Left hindlimb (tissue), 1 donor: ENCODE results near the gene SMIM38.
A peak's percentile ranks its signal among the peaks of the same experiment; 100 is the strongest.
"Not testable (repeated sequence)": the region's sequence is repeated elsewhere in the genome, so short reads cannot be mapped to it uniquely, and the experiment has no call there.

ENCODE experiments used
- DNase-seq: peaks from one replicate; pipeline ENCODE4 v3.0.0-alpha.2; 2018

Gene SMIM38

GRCh38 chr11:69141742-69142141 lies 14.0 kb upstream of the SMIM38 start:
- DNase-seq: no peak

DNA sequence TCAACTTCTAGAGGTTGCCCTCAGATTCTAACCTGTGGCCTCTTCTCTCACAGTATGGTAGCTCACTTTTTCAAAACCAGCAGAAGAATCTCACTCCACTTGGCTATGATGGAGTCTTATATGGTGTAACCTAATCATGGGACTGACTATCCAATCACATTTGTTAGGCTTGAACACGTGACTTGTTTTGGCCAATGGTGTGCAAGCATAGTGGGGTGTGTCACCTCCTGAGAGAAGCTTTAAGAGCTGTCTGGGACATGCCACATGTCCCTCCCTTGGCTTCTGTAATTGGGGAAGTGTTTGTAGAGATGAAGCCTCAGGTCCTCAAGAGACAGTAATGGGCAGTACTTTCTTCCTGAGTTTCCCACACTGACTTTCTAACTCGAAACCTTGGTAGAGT lies 12.8 kb upstream of the SMIM38 start:
- DNase-seq: no peak

DNA sequence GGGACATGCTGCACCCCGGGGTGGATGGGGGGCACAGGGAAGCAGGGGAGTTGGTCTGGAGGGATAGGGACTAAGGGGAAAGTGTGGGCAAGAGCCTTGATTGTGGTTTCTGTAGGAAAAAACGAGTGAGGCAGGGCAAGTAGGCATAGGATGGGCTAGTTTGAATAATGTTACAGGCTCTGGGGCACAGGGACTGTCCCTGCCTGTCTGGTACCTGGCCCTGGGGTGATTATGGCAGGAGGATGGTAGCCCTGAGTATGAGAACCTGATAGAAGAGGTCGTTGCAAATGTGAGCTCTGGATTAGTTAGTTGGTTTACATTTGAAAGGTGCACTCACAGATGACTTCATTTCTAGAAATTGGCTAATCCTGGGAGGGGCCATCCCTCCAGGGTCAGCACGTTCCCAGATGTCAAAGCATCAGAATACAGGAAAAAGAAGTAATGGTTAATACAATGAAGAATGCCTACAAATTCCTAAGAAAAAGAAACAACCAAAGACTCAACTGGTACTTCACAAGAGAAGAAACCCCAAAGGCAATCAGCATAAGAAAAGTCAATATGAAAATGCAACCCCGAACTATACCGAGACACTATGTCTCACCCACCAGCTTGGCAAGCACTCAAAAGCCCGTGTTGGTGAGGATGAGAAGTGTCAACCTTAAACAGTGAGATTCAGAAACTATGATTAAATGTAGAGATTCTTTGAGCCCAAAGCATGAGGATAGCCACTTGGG lies 11.3 kb upstream of the SMIM38 start:
- DNase-seq: no peak

GRCh38 chr11:69145050-69145380 lies 10.7 kb upstream of the SMIM38 start:
- no peak for DNase-seq

GRCh38 chr11:69148377-69148762 lies 7.4 kb upstream of the SMIM38 start:
- no peak for DNase-seq

DNA sequence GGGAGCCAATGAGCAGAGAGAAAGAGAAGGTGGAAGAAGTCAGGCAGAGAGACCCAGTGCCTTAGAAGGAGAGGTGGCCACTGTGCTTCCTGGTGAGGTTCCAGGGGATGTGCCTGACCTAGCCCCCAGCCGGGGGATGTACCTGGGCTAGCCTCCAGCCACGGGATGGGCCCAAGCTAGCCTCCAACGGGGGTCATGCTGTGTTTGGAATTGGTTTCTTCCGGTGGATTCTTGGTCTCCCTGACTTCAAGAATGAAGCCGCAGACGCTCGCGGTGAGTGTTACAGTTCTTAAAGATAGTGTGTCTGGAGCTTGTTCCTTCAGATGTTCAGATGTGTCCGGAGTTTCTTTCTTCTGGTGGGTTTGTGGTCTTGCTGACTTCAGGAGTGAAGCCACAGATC lies 6.9 kb upstream of the SMIM38 start:
- DNase-seq: no peak

DNA sequence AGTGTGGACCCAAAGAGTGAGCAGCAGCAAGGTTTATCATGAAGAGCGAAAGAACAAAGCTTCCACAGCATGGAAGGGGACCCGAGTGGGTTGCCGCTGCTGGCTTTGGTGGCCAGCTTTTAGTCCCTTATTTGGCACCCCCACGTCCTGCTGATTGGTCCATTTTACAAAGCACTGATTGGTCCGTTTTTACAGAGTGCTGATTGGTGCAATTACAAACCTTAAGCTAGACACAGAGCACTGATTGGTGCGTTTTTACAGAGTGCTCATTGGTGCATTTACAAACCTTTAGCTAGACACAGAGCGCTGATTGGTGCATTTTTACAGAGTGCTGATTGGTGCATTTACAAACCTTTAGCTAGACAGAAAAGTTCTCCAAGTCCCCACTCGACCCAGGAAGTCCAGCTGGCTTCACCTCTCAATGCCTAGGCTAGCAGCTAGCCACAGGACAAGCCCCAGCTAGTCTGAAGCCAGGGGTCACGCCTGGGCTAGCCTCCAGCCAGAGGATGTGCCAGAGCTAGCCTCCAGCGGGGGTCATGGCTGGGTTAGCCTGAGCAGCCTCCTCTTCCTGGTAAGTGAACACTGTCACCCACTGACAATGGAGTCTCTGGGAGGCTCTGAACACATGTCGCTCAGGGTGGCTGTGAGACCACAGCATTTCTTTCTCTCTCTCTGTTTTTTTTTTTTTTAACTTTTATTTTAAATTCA lies 6.2 kb upstream of the SMIM38 start:
- DNase-seq: not testable (repeated sequence)

- DNase-seq: no peak
These were observed 5.6 kb upstream of the SMIM38 start for GRCh38 chr11:69150175-69150574.

GRCh38 chr11:69151836-69152235 lies 3.9 kb upstream of the SMIM38 start:
- DNase-seq: no peak

GRCh38 chr11:69152733-69153421 lies 2.9 kb upstream of the SMIM38 start:
- no peak for DNase-seq

DNA sequence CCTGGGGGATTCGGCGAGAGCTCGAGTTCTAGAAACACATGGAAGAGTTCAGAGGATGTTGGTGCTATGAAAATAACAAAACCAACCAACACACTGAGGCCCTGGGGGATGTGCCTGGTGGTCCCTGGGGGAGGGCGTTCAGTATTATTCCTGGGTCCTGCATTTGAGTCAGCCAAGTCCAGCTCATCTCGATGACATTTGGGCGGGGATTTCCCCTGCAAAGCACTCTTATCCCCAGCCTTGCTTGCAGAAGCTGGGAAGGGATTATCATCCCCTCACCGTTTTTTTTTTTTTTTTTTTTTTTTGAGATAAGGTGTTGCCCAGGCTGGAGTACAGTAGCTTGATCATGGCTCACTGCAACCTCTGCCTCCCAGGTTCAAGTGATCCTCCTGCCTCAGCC lies 2.1 kb upstream of the SMIM38 start:
- no peak for DNase-seq

GRCh38 chr11:69154211-69154913 lies 1.4 kb upstream of the SMIM38 start:
- no peak for DNase-seq

DNA sequence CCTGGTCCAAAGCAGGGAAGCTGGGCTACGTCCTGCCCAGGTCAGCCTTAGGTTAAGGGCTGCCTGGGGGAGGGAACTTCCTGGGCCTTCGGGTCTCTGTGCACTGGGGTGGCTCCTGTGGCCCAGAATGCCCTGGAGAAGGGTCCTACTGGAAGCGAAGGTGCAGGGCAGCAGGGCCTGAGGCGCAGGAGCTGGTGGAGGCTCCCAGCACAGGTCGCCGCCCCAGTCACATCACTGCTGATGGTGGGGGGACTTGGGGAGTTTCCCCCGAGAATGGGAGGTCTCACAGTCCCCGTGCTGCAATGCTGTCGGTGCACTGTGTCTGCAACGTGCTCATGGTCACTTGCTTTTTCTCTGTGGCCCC lies 815 bp upstream of the SMIM38 start:
- DNase-seq: no peak

DNA sequence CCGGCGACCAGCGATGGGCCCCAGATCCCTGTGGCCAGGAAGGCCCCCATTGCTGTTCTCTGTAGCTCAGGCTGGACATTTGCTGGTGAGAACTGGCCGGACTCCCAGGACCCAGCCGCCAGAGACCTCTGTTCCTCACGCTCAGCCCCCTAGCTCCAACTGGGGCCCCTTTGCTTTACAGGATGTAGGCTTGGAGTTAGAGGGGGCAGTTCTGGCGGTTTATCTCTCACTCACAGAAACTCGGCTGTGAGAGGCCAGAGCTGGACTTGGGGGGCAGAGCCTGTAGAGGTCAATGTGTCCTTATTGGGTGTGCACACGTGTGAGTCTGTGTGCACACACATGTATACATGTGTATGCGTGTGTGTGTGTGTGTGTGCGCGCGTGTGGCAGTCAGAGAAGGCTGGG lies 502 bp downstream of the SMIM38 start:
- peak; percentile 49 for DNase-seq

DNA sequence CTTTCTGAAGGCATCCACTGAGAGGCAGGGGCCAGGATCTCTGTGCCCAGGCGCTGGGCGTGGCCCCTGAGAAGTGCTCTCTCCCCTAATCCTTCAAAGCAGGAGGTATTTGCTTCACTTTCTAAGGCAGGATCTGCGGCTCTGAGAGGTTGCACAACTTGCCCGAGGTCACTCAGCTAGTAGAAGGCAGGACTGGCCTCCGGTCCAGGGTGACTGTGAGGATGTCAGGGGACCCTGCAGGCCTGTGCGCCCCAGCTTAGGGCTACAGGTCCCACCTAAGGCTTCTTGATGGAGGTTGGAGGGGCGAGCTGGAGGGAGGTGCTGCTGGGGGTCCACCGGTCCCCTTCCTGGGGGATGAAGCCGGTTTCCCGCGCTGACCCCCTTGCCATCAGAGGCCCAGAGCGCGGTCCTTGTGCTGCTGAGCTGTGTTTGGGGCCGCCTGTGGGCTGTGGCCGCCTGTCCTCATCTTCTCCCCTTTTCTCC lies 979 bp downstream of the SMIM38 start:
- DNase-seq: no peak

GRCh38 chr11:69157156-69157821 lies 1.6 kb downstream of the SMIM38 start:
- peak; percentile 89 for DNase-seq

- no peak for DNase-seq
These were observed 2.1 kb downstream of the SMIM38 start for GRCh38 chr11:69157822-69158231.

GRCh38 chr11:69158301-69159149 lies 2.8 kb downstream of the SMIM38 start:
- DNase-seq: no peak

DNA sequence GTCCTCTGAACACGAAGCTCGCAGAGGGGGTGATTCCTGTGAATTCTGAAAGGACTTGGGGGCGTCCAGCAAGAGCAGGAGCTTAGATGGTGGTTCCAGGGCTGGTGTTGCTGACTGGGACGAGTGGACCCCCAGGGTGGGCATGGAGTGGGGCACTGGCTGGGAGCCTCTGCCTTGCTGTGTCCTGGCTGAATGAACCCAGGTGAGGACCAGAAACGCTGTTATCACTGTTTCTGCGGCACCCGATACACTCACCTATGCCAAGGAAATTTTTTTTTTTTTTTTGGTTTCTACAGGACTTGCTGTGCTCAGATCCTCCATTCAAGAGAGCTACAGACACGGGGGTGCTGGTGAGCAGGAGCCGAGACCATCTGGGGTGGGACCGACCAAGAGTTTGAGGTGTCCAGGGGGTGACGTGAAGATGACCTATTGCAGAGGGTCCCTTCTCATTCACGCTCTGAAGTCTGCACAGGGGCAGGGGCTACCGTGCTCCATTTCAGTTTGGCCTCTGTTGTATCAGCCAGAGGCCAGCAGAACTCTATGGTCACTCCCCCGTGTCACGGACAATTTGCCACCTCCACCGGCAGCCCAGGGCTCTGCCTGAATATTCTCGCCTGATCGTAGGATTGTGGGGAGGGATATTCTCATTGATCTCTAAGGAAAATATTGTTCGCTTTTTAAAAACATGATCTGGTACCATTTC lies 3.6 kb downstream of the SMIM38 start:
- no peak for DNase-seq

DNA sequence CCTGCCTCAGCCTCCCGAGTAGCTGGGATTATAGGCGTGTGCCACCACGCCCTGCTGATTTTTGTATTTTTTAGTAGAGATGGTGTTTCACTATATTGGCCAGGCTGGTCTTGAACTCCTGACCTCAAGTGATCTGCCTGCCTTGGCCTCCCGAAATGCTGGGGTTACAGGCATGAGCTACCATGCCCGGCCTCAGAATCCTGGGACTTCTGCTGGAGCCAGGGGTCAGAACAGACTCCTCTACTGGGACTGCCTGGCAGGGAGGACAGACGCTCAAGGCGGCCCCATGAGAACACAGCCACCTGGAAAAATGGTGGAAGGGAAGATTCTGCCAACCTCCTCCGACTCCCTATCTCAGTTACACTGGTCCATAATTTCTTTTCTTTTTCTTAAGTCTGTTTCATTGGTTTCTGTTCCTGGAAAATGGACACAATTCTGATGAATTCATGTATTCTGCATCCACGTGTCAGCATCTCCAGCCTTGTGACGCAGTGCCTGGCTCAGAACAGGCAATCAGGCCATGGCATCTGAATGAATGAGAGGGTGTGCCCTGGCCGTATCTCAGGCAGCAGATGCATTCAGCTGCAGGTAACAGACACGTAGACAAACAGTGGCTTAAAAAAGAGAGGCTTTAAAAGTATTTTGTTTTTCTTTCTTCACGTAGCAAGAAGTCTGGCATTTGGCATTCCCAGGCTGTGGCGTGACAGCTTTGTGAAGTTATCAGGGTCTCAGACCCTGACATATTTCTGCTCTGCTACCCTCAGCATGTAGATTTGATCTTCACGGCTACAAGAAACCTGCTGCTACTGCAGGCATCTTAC lies 4.8 kb downstream of the SMIM38 start:
- DNase-seq: no peak

DNA sequence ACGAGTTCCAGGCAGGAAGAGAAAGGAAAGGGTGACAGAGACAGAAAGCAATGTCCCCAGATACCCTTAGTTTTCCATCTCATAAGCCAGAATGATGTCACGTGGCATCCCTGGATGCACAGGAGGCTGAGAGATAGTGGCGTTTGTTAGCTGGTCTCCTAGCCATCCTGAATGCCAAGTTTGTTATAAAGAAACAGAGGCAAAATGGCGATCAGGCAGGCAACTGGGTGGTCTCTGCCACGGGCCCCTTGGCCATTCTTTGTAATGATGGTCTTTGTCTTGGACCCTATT lies 5.3 kb downstream of the SMIM38 start:
- DNase-seq: no peak
